ENCODE data around the gene RAI1. TPM values are rescaled to one million over a fixed set of nuclear protein-coding genes. Genes with fewer than 3 reads are reported as not detected.

Gene RAI1
- total and polyA plus RNA-seq, 2 of the 8 experiments (the other 6 are each of a cell fraction or from before 2014, with no cell fraction given) = 0.39 to 1.2 TPM

DNA sequence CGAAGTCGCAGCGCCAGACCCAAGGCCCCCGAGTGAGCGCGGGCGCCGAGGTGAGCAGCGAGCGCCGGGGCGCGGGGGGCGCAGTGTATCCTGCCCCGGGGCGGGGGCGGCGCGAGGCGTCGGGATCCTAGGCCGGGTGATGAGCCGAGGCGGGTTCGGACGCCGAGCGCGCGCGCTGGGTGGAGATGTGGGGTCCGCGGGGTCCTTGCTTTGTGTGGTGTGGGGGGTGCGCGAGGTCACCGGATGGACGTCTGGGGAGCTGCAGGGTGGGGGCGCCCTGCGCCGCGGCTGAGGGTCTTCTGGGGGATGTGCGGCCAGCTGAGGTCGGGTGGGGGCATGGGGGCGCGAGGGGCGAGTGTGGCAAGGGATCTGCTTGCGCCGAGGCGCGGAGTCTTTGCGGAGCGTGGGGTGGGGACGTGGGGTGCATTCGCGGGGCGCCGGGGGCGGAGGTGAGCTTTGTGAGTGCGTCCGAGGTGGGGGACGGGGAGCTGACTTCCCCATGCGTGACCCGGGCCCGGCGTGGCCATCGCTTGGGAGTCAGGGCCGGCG, 560 bp downstream of the RAI1 start (continued):
- no peak for TF ChIP-seq CHD1 (IDR thresholded peaks at IDR 0.05; ENCODE audit: low read depth, low read length)
- no peak for TF ChIP-seq CHD2 (IDR thresholded peaks at IDR 0.05; ENCODE audit: low read length)
- TF ChIP-seq, protein P1, sequence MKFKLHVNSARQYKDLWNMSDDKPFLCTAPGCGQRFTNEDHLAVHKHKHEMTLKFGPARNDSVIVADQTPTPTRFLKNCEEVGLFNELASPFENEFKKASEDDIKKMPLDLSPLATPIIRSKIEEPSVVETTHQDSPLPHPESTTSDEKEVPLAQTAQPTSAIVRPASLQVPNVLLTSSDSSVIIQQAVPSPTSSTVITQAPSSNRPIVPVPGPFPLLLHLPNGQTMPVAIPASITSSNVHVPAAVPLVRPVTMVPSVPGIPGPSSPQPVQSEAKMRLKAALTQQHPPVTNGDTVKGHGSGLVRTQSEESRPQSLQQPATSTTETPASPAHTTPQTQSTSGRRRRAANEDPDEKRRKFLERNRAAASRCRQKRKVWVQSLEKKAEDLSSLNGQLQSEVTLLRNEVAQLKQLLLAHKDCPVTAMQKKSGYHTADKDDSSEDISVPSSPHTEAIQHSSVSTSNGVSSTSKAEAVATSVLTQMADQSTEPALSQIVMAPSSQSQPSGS (IDR thresholded peaks at IDR 0.05; ENCODE audit: low read length) = no peak
- TF ChIP-seq BCL11A (IDR thresholded peaks at IDR 0.05; ENCODE audit: low read depth in 2 of 2, low read length in 2 of 2) = no peak
- TF ChIP-seq EGR1 (IDR thresholded peaks at IDR 0.05; ENCODE audit: borderline replicate concordance, low read depth, low read length) = no peak

Data from H1 (cell line).